ENCODE data around the gene HDAC11.

Gene HDAC11

GRCh38 chr3:13545952-13546454, 65.9 kb downstream of the HDAC11 start:
- no peak for DNase-seq

GRCh38 chr3:13546667-13547171, 66.6 kb downstream of the HDAC11 start:
- no peak for DNase-seq

- no peak for DNase-seq
Measured at GRCh38 chr3:13547591-13548371, 67.7 kb downstream of the HDAC11 start.

DNA sequence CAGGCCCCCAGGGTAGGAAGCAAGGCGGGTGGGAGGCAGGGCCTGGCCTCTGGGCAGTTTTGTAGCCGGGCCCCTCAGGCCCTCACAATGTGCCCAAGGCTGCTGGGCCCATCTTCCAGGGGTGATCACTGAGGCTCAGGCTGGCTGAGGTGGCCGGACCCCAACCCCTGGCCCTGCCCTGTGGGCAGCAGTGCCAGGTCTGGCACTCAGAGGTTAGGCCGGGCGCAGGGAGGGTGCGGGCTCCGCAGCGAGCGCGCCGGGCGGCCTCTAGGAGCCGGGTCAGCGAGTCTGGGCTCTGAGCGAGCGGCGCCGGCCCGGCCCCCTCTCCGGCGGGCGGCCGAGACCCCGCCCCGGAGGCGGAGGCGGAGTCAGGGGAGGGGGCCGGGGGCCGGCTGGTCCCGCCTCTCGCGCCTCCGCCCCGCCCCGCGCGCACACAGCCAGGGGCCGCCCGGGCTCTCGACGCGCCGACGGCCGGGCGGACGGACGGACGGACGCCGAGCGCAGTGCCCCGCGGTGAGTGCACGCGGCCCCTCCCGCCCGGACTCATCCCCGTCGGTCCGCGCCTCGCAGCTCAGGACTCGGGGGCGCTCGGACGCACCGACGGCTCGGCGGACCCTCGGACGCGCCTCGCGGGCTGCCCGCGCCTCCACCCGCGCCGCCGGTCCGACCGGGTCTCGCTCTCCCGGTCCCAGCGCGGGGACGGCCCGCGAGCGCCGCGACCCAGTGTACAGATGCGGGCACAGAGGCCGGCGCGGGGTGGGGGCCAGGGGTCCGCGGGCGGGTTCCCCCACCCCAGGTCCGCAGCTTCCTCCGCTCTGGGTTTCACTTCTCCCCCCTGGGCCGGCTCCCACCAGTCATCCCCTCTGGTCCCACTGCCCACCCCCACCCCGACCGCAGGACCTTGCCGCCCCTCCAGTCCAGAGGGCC, 68.9 kb downstream of the HDAC11 start, which contains the start of gene FBLN2:
FBLN2 (plus strand) TSS at position 430 of the 927 bp plus-strand sequence. CDS start 21,231 bp downstream, outside the sequence.
- no peak for DNase-seq

GRCh38 chr3:13549623-13550422, 69.7 kb downstream of the HDAC11 start:
- no peak for DNase-seq

DNA sequence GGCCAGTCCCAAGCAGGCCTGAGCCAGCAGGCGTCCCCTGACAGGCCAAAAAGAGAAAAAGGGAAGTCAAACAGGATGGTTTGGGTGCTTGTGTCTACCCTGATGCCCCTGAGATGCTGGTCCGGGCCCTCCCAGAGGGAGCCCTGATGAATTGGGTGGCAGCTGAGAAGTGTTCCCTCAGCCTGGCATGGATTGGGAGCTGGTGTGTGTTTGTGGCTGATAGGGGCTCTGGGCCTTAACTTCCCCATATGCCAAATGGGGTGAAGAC, 70.3 kb downstream of the HDAC11 start:
- no peak for DNase-seq

- no peak for DNase-seq
Measured at GRCh38 chr3:13550791-13551360, 70.8 kb downstream of the HDAC11 start.

DNA sequence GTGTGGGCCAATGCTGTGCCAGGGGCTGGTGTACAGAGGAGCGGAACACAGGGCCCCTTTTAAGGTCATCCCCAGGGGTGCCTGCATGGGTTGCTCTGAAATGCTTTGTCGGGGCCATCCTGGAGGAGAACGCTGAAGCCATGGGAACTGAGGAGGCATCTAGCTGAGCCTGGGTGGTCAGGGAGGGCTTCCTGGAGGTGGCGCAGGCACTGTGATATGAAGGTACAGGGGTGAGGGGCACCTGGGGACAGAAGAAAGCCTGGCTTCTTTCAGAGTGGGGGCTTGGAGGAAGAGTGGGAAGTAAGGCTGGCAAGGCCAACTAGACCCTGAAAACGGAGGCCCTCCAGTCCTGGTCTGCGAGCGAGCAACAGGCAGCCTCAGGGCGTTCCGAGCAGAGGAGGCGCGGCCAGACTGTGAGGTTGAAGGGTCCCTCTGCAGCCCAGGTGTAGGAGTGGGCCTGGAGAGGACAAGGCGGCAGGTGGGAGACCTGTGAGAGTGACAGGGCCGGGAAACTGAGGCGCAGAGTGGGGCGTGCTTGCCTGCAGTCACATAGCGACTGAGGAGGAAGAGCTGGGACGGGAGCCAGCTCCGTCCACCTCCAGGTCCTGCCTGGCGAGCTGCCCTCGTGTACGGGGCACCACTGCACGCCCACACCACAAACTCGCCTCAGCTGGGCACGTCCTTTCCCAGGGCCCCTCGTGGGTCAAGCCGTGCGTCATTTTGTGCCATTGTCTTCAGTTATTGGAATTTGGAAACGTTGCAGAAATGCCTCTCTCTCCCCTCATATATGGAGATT, 72.9 kb downstream of the HDAC11 start:
- DNase-seq, result no peak

- no peak for DNase-seq
Measured at GRCh38 chr3:13553686-13554085, 73.6 kb downstream of the HDAC11 start.

- no peak for DNase-seq
Measured at GRCh38 chr3:13555753-13556152, 75.6 kb downstream of the HDAC11 start.
